HG02885 (cell line): ENCODE data around the gene COL5A3.
"Not testable (repeated sequence)": the region's sequence is repeated elsewhere in the genome, so short reads cannot be mapped to it uniquely, and the experiment has no call there.

Source experiments
- ATAC-seq: cut with Tn5 transposase; IDR thresholded peaks from one replicate; pipeline ENCODE4 v1.9.1; 2021; ENCODE audit warnings: mild to moderate bottlenecking; ENCODE audit not compliant: unreplicated experiment, poor library complexity

COL5A3 gene

DNA sequence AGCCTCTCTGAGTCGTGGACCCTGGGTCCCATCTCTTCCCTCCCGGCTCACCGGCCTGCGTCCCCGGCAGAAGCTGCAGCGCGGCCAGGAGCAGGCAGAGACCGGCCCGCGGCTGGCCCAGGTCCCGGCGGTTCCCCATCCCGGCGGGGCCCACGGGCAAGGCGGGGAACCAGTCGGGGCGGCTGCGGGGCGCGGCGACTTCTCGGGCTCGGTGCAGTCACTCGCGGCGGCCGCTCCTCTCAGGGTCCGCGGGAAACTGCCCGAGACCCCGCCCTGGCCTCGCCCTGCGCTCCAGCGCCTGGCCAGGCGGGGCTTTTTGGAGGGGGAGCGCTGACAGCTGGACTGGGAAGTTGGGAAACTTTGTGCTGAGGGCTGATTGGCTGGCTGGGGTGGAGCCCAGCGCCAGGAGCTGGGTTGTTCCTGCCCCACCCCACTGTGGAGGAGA lies at the start of gene COL5A3:
Gene COL5A3, minus strand, starts transcription at position 258 of the 445 bp plus-strand sequence. Its CDS starts 119 bp downstream, at position 139.
- no peak for ATAC-seq

DNA sequence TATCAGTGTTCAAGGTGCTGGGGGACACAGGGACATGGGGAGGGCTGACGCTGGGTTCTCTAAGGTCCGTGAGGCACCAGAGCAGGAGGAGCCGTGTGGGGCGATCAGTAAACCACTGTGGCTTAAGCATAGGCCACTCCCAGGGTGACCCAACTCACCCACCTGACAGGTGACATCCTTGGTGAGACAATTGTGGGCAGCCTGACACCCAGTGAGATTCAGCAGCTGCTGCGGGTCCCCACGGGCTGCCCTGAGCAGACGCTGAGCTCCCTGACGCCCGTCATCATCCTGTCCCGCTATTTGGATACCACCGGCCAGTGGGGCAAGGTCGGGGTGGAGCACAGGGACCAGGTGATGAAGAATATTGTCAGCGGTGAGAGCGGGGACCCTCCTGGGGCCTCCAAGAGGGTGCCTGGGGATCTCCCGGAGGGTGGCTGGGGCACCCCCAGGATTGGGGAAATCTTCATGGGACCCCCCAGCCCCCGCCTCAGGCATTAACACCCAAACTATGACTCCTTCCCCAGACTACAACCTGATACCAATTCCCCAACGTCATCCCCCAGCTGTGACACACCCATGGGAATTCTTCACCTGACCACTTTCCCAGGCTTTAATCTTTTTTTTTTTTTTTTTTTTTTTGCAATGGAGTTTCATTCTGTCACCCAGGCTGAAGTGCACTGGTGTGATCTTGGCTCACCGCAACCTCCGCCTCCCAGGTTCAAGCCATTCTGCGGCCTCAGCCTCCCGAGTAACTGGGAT lies 42.5 kb upstream of the COL5A3 start:
- no peak for ATAC-seq

DNA sequence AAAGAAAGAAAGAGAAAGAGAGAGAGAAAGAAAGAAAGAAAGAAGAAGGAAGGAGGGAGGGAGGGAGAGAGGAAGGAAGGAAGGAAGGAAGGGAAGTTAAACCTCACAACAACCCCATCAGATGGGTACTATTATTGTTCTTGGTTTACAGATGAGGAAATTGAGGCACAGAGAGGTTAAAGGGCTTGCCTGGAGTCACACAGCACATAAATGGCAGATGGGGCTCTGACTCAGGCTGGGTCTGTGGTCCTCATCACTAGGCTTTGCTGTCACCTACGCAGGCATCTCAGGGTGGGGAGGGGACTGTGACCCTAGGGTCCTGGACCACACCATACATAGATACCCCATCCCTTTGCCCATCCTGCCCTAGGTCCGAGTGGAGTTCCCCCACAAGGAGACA lies 39.3 kb upstream of the COL5A3 start:
- no peak for ATAC-seq

DNA sequence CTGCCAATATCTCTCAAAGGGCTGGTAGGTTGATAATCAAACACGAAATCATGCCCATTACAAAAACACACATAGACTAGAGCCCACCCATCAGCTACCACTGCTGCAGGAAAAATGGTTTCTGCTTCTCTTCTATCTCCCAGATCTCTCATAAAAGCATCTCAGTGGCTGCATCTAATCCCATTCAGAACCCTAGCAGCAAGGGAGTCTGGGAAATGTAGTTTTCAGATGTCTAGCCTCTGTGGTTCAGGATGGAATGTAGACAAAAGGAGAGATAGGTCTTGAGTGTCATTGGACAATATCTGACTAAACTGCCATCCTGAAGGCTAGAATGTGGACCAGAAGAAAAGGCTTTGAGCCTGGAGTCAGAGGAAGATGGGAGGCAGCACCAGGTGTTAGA lies 35.1 kb upstream of the COL5A3 start:
- no peak for ATAC-seq

DNA sequence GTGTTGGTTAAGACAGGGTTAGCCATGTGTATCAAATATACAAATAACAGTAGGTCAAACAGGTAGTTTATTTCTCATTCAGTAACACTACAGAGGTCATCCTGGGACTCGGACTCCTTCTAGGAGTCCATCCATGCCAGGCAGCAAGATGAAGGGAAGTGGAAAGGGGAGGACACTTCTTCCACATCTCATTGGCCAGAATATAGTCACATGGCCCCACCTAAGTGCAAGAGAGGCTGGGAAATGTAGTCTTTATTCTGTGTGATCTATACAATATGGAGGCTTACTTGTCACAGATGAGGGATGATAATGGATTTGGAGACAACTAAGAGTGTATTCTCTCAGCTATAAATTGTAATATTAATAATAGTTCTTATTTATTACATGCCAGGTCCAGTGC lies 34.1 kb upstream of the COL5A3 start:
- ATAC-seq, result no peak

DNA sequence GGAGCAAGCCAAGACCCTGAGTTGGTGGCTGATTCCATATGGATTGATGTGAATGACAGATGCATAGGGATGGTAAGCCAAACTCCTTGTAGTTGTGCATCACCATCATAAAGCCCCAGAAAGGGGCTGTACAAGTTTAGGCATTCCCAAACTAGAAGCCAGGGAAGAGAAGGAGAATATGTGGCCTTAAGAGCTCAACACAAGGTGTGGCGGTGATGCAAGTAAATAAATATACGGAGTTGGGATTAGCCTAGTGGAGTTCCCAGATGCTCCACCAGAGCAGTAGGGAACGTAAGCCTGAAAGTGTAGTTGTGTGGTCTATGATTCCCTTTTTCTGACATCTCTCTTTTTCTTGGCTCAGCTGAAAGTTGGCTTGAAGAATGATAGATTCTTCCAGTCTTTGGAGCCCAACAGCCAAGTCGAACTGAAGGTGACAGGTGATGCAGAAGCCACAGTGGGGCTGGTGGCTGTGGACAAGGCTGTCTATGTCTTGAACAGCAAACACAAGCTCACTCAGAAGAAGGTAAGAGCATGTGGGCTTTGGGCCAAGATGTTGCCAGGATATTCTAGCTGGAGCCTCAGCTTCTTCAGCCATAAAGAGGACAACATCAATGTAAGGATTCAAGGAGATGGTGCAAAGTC lies 33.1 kb upstream of the COL5A3 start:
- ATAC-seq, result no peak

DNA sequence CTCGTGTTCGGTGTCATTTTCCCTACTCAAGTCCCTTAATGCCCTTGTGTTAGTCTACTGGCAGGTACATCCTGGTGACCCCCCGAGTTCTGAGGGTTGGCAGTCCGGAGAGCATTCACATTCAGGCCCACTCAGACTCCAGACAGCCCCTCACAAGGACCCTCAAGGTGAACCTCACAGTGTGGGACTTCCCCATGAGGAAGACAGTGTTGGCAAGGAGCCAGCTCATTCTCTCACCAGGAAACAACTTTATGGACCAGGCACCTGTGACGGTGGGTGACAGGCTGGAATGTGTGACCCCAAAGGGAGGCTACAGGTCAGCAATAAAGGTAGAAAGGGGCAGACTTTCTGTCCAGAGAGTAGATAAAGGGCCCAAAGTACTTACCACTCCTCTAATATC lies 27.5 kb upstream of the COL5A3 start:
- ATAC-seq, result no peak

DNA sequence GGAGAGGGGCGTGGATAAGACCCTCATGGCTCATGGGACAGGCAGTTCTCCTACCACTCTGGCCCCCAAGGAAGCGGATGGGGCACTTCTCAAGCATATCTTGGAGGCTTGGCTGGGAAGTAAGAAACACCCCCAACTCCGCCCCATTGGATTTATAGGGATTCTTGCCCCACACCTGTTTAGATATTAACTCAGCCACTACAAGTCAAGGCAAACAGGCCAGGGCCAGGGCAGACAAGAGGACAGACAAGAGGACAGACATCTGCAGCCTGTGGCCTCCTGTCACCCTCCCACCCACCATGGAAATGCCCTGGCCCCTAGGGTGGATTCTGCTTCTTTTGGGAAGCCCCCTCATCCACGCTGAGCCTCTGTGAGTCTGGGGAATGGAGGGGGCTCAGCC lies 27.1 kb upstream of the COL5A3 start:
- no peak for ATAC-seq

DNA sequence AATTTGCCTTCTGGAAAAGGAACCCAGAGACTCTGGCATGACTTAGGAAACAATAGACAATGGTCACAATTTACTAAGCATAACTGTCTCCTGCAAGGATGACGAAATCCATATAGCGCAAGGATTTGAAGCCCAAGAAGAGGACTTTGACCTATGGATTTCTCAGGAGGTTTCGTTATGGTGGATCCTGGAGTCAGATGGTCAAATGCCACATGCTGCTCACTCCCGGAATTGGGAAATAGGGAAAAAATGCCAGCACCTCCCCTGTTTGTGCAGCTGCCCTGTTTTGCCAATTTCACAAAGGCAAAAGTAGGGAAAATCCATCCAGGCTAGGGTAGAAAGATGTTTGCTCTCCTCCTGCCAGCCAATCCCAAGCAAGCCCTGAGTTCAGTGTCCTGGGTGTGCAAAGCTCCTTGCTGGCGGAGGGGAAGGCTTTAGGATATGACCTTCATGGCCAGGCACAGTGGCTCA lies 26.3 kb upstream of the COL5A3 start:
- ATAC-seq, result no peak

DNA sequence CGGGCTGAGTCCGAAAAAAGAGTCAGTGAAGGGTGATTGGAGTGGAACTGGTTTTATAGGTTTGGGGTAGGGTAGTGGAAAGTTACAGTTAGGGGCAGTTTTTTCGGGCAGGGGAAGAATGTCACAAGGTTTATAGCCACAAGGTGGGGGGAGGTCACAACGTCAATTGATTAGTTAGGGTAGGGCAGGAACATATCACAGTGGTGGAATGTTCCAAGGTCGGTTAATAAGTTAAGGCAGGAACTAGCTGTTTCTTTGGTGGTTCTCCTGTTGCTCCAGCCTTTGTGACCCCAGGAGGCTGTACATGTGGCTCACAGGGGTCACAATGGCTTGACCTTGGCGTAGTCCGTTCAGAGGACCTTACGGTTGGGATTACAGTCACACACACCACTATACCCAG lies 23.3 kb upstream of the COL5A3 start:
- no peak for ATAC-seq

DNA sequence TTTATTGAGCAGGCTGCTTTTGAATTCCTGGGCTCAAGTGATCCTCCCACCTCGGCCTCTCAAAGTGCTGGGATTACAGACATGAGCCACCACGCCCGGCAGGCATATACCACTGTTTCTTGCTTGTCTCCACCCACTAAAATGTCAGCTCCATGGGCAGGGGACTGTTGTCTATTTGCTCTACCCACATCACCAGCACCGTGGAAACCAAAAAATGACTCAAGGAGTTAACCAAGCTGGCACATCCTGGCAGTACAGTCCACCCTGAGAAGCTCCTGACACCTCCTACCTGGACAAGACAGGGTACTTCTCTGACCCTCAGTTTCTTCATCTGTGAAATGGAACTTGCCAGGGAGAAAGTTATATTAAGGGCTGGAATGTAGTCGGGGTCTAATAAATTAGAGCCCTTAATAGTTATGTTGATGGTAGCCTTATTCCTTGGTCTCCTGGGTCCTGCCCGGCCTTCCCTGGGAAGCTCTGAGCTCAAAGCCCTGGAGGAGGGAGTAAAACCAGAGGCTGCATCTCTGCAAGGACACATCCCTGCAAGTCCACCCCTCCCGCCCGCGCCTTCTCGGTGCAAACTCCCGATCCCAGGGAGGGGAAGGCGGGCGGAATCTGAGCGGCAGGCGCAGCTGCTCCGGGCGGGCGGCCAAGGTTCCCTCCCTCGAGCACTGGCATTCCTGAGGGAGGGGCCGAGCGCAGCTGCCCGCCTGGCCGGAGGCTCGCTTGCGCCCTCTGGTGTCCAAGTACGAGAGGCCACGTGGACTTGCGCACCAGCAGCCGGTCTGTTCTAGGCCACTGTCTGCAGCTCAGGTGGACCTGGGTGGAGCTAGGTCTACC lies 17.1 kb upstream of the COL5A3 start:
- peak; percentile 64 for ATAC-seq

DNA sequence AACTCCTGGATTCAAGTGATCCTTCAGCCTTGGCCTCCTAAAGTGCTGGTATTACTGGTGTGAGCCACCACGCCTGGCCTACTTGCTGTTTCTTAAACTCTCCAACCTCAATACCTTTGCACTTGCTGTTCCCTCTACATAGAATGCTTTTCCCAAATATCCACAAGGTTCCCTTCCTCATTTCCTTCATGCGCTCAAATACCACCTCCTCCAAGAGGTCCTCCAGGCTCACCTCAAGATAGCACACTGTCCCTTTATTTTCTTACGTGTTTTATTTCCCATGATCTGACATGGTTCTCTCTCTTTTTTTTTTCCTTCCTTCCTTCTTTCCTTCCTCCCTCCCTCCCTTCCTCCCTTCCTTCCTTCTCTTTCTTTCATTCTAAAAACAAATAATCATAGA lies 16.4 kb upstream of the COL5A3 start:
- ATAC-seq, result no peak

DNA sequence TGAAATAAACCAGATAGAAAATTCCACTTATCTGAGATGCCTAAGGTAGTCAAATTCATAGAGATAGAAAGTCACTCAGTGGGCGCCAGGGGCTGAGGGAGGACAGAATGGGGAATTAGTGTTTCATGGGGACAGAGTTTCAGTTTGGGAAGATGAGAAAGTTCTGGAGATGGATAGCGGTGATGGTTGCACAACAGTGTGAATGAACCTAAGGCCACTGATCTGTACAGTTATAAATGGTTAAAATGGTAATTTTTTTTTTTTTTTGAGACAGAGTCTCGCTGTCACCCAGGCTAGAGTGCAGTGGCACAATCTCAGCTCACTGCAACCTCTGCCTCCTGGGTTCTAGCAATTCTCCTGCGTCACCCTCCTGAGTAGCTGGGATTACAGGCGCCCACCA lies 12.8 kb upstream of the COL5A3 start:
- not testable (repeated sequence) for ATAC-seq

DNA sequence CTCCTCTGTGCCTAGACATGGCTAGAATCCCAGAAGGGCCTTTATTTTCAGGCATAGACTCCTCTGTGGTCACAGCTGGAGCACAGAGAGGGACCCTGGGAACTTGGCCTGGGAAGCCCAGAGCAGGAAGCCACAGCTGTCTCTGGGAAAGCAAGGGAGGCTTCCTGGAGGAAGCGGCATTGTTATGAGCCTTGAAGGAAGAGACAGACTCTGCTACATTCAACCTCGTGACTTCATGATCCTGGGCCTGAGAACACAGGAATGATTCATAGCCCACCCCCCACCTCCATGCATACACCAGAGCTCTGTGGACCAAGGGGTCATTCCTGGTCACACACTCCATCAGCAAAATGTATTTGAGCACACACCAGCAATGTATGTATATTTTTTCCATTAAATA lies 11.6 kb upstream of the COL5A3 start:
- ATAC-seq, result no peak

DNA sequence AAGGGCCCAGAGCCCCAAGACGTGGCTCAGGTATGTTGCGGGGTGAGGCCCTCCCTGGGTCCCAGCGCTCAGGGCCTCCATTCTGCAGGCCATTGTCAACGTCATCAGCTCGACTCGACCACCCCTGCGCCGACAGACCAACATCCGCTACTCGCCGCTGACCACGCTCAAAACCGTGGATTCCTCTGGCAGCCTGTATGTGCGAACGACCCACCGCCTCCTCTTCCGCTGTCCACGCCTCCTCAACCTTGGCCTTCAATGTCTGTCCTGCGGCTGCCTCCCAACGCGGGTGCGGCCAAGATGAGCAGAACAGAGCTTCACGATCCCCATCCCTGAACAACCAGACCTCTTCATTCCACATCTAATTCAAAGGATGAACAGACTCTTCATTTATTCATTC lies 11.1 kb upstream of the COL5A3 start:
- no peak for ATAC-seq

DNA sequence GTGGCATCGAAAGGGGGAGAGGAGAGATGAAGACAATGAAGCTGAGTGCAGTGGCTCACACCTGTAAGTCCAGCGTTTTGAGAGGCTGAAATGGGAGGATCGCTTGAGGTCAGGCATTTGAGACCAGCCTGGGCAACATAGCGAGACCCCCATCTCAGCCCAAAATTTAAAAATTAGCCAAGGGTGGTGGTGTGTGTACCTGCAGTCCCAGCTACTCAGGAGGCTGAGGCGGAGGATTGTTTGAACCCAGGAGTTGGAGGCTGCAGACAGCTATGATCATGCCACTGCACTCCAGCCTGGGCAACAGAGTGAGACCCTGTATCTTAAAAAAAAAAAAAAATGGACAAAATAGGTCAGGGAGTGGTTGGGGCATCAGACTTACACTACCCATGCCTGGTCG lies 10.5 kb upstream of the COL5A3 start:
- no peak for ATAC-seq

DNA sequence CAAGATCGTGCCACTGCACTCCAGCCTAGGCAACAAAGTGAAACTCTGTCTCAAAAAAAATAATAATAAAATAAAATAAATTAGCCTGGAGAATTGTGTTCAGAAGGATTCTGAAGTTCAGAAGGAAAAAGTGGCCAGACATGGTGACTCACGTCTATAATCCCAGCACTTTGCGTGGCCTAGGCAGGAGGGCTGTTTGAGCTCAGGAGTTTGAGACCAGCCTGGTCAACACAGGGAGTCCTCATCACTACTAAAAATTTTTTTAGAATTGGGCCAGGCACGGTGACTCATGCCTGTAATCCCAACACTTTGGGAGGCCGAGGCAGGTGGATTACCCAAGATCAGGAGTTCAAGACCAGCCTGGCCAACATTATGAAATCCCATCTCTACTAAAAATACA lies 8.9 kb upstream of the COL5A3 start:
- no peak for ATAC-seq

DNA sequence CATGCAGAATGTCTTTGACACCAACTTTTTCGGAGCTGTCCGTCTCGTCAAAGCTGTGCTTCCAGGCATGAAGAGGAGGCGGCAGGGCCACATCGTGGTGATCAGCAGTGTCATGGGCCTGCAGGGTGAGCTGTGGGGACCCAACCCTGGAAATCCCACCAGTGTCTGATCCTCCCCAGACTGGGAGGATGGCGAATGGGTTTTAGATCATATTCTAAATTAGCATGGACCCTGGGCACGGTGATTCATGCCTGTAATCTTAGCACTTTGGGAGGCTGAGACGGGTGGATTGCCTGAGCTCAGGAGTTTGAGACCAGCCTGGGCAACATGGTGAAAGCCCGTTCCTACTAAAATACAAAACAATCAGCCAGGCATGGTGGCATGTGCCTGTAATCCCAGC lies 8.5 kb upstream of the COL5A3 start:
- no peak for ATAC-seq

DNA sequence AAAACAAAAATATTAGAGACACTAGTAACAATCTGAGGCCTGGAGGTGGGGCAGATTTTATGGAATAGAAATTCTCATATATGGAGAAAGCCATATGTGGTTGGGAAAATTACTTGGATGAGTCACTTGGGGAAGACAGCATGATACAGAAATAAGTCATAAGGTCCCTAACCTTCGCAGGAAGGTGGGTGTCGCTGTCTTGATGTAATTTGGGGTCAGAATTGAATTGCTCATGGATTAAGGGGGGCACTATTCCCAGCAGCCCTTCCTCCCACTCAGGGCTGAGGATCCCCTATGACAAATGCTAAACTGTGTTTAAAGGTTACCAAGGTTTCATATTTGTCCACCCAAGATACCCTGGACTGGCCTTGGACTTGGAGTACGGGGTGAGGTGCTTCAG lies 8.0 kb upstream of the COL5A3 start:
- no peak for ATAC-seq

DNA sequence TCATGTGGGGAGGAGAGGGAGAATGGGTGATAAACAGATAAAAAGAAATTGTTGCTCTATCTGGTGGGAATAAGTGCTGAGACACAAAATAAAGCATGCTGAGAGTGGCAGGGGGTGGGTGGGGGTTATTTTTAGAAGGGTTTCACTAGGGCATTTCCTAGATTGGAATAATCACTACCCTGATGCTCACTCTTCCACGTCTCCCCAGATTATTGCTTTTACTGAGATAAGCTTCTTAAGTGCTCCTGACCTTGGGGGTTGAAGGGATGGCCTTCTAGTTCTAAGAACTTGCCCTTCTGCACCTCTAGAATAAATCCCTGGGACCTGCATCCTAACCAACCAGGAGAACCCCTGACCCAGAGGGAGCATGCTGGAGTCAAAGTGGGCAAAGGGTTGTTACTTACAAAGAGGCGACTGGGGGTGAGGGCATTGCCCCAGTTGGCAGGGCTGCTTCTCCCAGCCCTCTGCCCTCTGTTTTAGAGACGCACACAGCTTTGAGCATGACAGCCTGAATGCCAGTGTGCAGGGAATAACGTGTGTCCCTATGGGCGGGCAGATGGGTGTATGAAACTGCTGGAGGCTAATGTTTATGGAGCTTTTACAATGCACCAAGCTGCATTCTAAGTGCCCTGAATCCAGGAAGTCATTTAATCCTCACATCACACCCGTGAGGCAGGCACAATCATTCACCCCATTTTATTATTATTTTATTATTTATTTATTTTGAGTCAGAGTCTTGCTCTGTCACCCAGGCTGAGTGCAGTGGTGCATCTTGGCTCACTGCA lies 3.7 kb upstream of the COL5A3 start:
- no peak for ATAC-seq
